Measurements from ENCODE around the gene ZNF469.
"Not testable (repeated sequence)": the region's sequence is repeated elsewhere in the genome, so short reads cannot be mapped to it uniquely, and the experiment has no call there.

GRCh38 chr16:88360401-88360800 lies 22.4 kb upstream of the ZNF469 start:
- TF ChIP-seq EP300, CTCF, POLR2A (IDR thresholded peaks at IDR 0.05): not testable (repeated sequence)

Data from upper lobe of left lung (tissue), 4 donors.